ENCODE measurements around the gene DRAP1. TPM values are rescaled to one million over a fixed set of nuclear protein-coding genes. Genes with fewer than 3 reads are reported as not detected.

The DRAP1 gene
- total and polyA plus RNA-seq, 9 donors: 73.4 to 105 (median 93.3) TPM

DNA sequence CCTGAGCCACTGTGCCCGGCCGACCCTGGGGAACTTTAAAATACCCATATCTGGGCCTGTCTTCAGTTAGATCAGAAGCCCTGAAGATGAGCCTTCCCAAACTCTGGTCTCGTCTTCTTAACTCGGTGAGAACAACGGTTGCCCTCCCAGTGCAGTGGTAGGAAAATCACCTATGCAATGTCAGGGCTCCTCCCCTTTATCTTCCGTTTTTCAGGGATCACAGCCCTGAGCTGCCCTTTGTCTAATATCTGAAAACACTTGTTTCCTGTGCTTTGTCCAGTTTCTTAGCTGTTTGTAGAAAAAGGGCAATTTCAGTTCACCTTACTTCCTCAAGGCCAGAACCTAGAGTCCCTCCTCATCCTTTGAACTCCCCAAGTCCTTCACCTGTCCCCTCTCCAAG, 9.4 kb downstream of the DRAP1 start:
- Histone ChIP-seq H3K27me3 (ENCODE audit: control insufficient read depth, insufficient read depth, low read length) (no peaks in the 10 kb centered on the region), H3K27ac (ENCODE audit: low read length) (no peak overlapping the region), H3K4me3 (ENCODE audit: low read length) (no peak overlapping the region), H3K4me1 (ENCODE audit: control insufficient read depth, insufficient read depth, low read length) (no peaks in the 10 kb centered on the region), H3K9me3 (replicated peaks; ENCODE audit: control insufficient read depth, low read depth, low read length) (no peaks in the 10 kb centered on the region), H3K36me3 (ENCODE audit: control insufficient read depth, insufficient read depth, low read length) (no peaks in the 10 kb centered on the region)
- WGBS (ENCODE audit: insufficient coverage): 80% methylated on average over 4 of the region's 6 CpGs
- no peak for DNase-seq

DNA sequence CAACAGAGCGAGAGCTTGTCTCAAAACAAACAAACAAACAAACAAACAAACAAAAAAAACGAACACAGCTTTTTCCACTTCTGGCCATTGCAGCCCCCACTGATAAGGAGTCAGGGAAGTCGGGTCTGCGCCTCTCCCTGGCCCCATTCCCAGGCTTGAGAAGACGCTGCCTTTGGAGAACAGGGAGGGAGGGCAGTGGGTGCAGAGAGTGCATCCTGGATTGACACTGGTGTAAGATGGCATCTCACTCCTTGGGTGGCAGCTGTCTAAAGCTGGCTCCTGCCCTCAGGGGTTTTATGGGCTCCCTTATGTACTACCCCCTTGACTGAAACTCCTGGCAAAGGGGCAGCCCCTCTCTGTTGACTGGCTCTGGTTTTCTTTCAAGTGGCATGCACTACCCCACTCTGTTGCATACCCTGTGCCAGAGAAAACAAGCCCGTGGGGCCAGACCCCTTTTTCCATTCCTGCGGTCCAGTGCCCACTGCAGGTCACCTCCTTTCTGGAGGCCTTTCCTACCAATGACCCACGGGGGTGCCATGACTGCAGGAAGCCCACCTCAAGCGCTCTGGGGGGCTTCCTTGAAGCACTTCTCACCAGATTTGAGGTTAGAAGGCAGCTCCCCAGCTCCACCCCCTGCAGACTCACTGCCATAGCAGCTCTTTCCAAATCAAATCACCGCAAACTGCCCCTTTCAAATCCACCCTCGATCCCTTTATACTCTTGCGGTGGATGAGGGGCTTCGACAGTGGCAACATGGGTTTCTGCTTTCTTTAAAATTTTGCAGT, 12.7 kb downstream of the DRAP1 start:
- Histone ChIP-seq H3K4me3 (ENCODE audit: low read length) (no peak overlapping the region), H3K4me1 (ENCODE audit: control insufficient read depth, insufficient read depth, low read length) (no peaks in the 10 kb centered on the region), H3K27ac (ENCODE audit: low read length) (no peak overlapping the region), H3K9me3 (replicated peaks; ENCODE audit: control insufficient read depth, low read depth, low read length) (no peaks in the 10 kb centered on the region), H3K27me3 (ENCODE audit: control insufficient read depth, insufficient read depth, low read length) (no peaks in the 10 kb centered on the region), H3K36me3 (ENCODE audit: control insufficient read depth, insufficient read depth, low read length) (no peaks in the 10 kb centered on the region)
- 60% methylated on average over 9 of the region's 13 CpGs for WGBS (ENCODE audit: insufficient coverage)
- DNase-seq: no peak

DNA sequence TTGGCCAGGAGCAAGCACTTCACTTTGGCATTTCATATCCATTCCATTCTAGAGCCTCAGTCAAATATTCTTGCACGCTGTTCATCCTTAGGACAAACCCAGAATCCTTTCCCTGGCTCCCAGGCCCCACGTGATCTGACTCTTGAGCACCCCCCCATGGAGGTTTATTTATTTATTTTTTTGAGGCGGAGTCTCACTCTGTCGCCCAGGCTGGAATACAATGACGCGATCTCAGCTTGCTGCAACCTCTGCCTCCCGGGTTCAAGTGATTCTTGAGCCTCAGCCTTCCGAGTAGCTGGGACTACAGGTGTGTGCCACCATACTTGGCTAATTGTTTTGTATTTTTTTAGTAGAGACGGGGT, 13.3 kb downstream of the DRAP1 start:
- no peaks in the 10 kb centered on the region for H3K36me3 ChIP-seq (ENCODE audit: control insufficient read depth, insufficient read depth, low read length)
- H3K27me3 ChIP-seq (ENCODE audit: control insufficient read depth, insufficient read depth, low read length): no peaks in the 10 kb centered on the region
- WGBS (ENCODE audit: insufficient coverage): 44% methylated on average over 7 of the region's 9 CpGs
- H3K4me1 ChIP-seq (ENCODE audit: control insufficient read depth, insufficient read depth, low read length): no peaks in the 10 kb centered on the region
- no peak overlapping the region for H3K27ac ChIP-seq (ENCODE audit: low read length)
- no peak overlapping the region for H3K4me3 ChIP-seq (ENCODE audit: low read length)
- no peak for DNase-seq
- no peaks in the 10 kb centered on the region for H3K9me3 ChIP-seq (replicated peaks; ENCODE audit: control insufficient read depth, low read depth, low read length)

DNA sequence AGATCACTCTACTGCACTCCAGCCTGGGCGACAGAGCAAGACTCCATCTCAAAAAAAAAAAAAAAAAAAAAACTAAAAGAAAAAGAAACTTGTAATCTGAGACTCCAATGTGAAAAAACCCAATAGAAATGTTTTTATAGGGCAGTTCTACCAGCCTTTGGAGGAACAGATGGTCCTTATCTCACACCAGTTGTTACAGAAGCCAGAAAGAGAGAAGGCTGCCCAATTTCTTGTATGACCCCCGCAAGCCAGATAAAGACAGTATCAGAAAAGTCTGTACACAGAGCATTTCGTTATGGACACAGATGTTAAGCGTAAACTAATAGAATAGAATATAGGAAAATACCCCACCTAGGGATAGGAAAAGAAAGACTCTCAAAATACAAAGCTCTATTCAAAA, 14.8 kb downstream of the DRAP1 start:
- Histone ChIP-seq H3K27ac (ENCODE audit: low read length) (no peak overlapping the region), H3K4me1 (ENCODE audit: control insufficient read depth, insufficient read depth, low read length) (no peaks in the 10 kb centered on the region), H3K4me3 (ENCODE audit: low read length) (no peak overlapping the region), H3K9me3 (replicated peaks; ENCODE audit: control insufficient read depth, low read depth, low read length) (no peaks in the 10 kb centered on the region), H3K27me3 (ENCODE audit: control insufficient read depth, insufficient read depth, low read length) (no peaks in the 10 kb centered on the region), H3K36me3 (ENCODE audit: control insufficient read depth, insufficient read depth, low read length) (no peaks in the 10 kb centered on the region)
- no peak for DNase-seq
- WGBS (ENCODE audit: insufficient coverage): no CpG with 5 or more reads among the region's 4 CpGs

DNA sequence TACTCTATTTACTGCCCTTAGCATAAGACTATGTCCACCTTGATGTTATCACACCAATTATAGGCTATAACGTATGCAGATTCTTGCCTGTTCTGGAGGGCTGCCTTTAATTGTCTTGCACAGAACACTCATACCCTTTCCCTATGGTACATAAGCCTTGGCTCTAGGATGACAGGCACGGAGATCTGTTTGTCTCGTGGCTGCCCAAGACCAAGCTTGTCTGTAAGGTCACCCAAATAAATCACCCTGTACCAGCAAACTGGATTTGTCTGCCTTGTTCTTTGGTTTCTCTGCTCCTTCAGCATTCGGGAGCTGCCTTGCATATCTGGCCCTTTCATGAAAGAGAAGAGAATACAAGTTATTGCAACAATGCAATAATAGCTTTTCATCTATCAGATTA, 18.5 kb downstream of the DRAP1 start:
- Histone ChIP-seq H3K4me3 (ENCODE audit: low read length) (no peak overlapping the region), H3K4me1 (ENCODE audit: control insufficient read depth, insufficient read depth, low read length) (no peaks in the 10 kb centered on the region), H3K36me3 (ENCODE audit: control insufficient read depth, insufficient read depth, low read length) (no peaks in the 10 kb centered on the region), H3K27me3 (ENCODE audit: control insufficient read depth, insufficient read depth, low read length) (peaks cover 6% of the 10 kb centered on the region), H3K9me3 (replicated peaks; ENCODE audit: control insufficient read depth, low read depth, low read length) (no peaks in the 10 kb centered on the region), H3K27ac (ENCODE audit: low read length) (no peak overlapping the region)
- DNase-seq: no peak
- 71% methylated on average over 2 of the region's 4 CpGs for WGBS (ENCODE audit: insufficient coverage)

DNA sequence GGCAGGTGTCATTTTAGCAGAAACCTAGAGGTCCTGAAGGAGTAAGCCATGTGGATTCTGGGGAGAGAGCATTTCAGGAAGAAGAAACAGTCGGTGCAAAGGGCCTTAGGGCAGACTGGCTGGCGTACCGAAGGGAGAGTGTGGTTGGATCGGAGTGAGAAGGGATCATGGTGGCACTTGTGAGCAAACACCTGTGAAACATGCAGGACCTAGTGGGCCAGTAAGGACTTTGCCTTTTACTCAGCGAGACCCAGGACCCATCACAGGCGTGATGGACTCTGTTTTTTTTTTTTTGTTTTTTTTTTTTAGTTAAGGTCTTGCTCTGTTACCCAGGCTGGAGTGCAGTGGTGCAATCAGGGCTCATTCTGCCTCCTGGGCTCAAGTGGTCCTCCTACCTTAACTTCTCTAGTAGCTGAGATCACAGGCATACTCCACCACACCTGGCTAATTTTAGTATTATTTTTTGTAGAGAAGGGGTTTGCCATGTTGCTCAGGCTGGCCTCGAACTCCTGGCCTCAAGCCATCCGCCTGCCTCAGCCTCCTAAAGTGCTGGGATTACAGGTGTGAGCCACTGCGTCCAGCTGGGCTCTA, 22.6 kb downstream of the DRAP1 start:
- Histone ChIP-seq H3K36me3 (ENCODE audit: control insufficient read depth, insufficient read depth, low read length) (no peaks in the 10 kb centered on the region), H3K4me3 (ENCODE audit: low read length) (no peak overlapping the region), H3K27ac (ENCODE audit: low read length) (no peak overlapping the region), H3K9me3 (replicated peaks; ENCODE audit: control insufficient read depth, low read depth, low read length) (no peaks in the 10 kb centered on the region), H3K4me1 (ENCODE audit: control insufficient read depth, insufficient read depth, low read length) (no peaks in the 10 kb centered on the region), H3K27me3 (ENCODE audit: control insufficient read depth, insufficient read depth, low read length) (peaks cover 6% of the 10 kb centered on the region)
- WGBS (ENCODE audit: insufficient coverage): 75% methylated on average over 7 of the region's 9 CpGs
- DNase-seq: no peak

DNA sequence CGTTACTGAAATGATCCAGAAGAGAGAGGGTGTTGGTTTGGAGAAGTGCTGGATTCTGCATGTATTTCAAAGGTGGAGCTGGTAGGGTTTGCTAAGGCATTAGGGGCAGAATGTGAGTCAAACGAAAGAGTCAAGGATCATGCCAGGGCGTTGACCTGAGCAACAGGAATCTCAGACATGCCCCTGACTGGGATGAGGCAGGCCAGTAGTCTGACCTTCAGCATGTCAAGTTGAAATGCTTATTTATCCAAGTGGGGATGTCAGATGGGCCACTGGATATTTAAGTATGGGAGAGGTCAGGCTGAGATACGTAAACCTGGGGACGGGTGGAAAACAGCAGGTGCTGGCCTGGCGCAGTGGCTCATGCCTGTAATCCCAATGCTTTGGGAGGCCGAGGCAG, 23.3 kb downstream of the DRAP1 start:
- Histone ChIP-seq H3K4me1 (ENCODE audit: control insufficient read depth, insufficient read depth, low read length) (no peaks in the 10 kb centered on the region), H3K27ac (ENCODE audit: low read length) (no peak overlapping the region), H3K36me3 (ENCODE audit: control insufficient read depth, insufficient read depth, low read length) (no peaks in the 10 kb centered on the region), H3K9me3 (replicated peaks; ENCODE audit: control insufficient read depth, low read depth, low read length) (no peaks in the 10 kb centered on the region), H3K27me3 (ENCODE audit: control insufficient read depth, insufficient read depth, low read length) (peaks cover 6% of the 10 kb centered on the region), H3K4me3 (ENCODE audit: low read length) (no peak overlapping the region)
- no peak for DNase-seq
- WGBS (ENCODE audit: insufficient coverage): 77% methylated on average over 6 of the region's 7 CpGs

DNA sequence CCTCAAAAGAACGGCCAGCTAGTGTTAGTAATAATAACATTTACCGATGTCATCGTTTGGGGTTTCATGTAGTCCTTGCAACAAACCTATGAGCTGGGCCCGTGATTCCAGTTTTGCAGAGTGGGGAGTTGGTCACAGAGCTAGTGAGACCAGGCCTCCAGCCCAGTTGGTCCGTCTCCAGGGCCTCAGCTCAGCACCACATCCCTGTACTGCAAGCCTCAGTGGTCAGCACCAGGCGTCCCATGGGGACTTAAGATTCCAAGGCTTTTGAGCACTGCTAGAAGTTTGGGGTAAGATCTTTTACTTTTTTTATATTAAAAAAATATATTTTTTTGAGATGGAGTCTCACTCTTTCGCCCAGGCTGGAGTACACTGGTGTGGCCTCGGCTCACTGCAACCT, 25.0 kb downstream of the DRAP1 start:
- no peak overlapping the region for H3K4me3 ChIP-seq (ENCODE audit: low read length)
- 89% methylated on average over 5 of the region's 8 CpGs for WGBS (ENCODE audit: insufficient coverage)

DNA sequence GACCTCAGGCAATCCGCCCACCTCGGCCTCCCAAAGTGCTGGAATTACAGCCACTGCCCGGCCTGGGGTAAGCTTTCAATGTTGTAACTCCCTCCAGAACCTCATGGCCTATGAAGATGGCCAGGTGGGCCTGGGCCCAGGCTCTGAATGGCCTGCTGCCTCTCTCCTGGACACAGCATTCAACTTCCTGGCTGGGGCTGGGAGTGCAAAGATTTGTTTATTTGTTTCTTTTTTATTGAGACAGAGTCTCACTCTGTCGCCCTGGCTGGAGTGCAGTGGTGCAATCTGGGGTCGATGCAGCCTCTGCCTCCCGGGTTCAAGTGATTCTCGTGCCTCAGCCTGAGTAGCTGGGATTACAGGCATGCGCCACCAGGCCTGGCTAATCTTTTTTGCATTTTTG, 25.5 kb downstream of the DRAP1 start:
- H3K27me3 ChIP-seq (ENCODE audit: control insufficient read depth, insufficient read depth, low read length): peaks cover 6% of the 10 kb centered on the region
- H3K9me3 ChIP-seq (replicated peaks; ENCODE audit: control insufficient read depth, low read depth, low read length): no peaks in the 10 kb centered on the region
- DNase-seq: no peak
- H3K27ac ChIP-seq (ENCODE audit: low read length): no peak overlapping the region
- WGBS (ENCODE audit: insufficient coverage): 56% methylated on average over 7 of the region's 8 CpGs
- H3K36me3 ChIP-seq (ENCODE audit: control insufficient read depth, insufficient read depth, low read length): no peaks in the 10 kb centered on the region
- H3K4me1 ChIP-seq (ENCODE audit: control insufficient read depth, insufficient read depth, low read length): no peaks in the 10 kb centered on the region
- H3K4me3 ChIP-seq (ENCODE audit: low read length): no peak overlapping the region

More for the DNA sequence above, 25.0 kb downstream of the DRAP1 start:
- no peaks in the 10 kb centered on the region for H3K36me3 ChIP-seq (ENCODE audit: control insufficient read depth, insufficient read depth, low read length)
- H3K27ac ChIP-seq (ENCODE audit: low read length): no peak overlapping the region
- H3K9me3 ChIP-seq (replicated peaks; ENCODE audit: control insufficient read depth, low read depth, low read length): no peaks in the 10 kb centered on the region
- DNase-seq: no peak
- H3K27me3 ChIP-seq (ENCODE audit: control insufficient read depth, insufficient read depth, low read length): peaks cover 6% of the 10 kb centered on the region
- H3K4me1 ChIP-seq (ENCODE audit: control insufficient read depth, insufficient read depth, low read length): no peaks in the 10 kb centered on the region

DNA sequence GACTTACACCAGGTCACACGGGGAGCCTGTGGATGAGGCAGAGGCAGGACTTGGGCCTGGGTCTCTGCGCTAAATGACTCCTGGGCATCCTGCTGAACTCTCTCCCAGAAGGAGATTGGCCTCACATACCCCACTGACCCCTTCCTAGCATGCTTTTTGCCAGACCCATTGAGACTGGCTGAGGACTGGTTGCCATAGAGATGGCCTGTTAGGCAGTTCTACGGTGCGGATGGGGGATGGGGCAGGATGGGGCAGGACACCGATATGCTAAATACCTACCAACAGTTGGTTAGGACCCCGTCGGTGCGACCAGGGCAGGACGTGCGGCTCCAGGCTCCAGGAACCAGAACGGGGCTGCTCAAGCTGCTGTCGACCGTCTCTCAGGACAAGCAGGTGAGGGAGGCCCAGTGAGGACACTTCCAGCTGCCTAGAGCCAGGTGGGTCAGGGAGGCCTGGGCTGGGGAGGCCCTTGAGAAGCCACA, 26.2 kb downstream of the DRAP1 start, which contains the start of gene TSGA10IP:
TSGA10IP (plus strand) TSS at position 51 of the 482 bp plus-strand sequence; CDS start at position 247, 196 bp downstream.
- H3K27me3 ChIP-seq (ENCODE audit: control insufficient read depth, insufficient read depth, low read length): peaks cover 6% of the 10 kb centered on the region
- no peaks in the 10 kb centered on the region for H3K36me3 ChIP-seq (ENCODE audit: control insufficient read depth, insufficient read depth, low read length)
- DNase-seq: no peak
- H3K4me3 ChIP-seq (ENCODE audit: low read length): no peak within 1 kb of the TSS
- H3K4me1 ChIP-seq (ENCODE audit: control insufficient read depth, insufficient read depth, low read length): no peaks in the 10 kb centered on the region
- WGBS (ENCODE audit: insufficient coverage): 52% methylated on average over 9 of the region's 13 CpGs
- no peaks in the 10 kb centered on the region for H3K9me3 ChIP-seq (replicated peaks; ENCODE audit: control insufficient read depth, low read depth, low read length)
- no peak within 1 kb of the TSS for H3K27ac ChIP-seq (ENCODE audit: low read length)
